Thoracic aorta (tissue), 2 donors: ENCODE results near the gene TAAR8. TPM values are rescaled to one million over a fixed set of nuclear protein-coding genes. Genes with fewer than 3 reads are reported as not detected.
"Not testable (repeated sequence)": the region's sequence is repeated elsewhere in the genome, so short reads cannot be mapped to it uniquely, and the experiment has no call there.

Experiments used
- ATAC-seq: fragments of 150-250 bp; one replicate; pipeline ENCODE4 v1.8.0; 2017; ENCODE audit warnings: low read depth; ENCODE audit not compliant: insufficient number of reproducible peaks, low FRiP score
- DNase-seq: peaks from one replicate; pipeline ENCODE4 v3.0.0-alpha.2; 2020; ENCODE audit warnings: low spot score
- H3K27ac ChIP-seq, 2 donors: fragments of 200-600 bp; sonication (generic); 1 replicate in 1 of 2; 2 replicates in 1 of 2; pipeline ENCODE4 v1.5.1; 2016; ENCODE audit warnings: mild to moderate bottlenecking in 2 of 2, moderate library complexity in 2 of 2
- H3K27me3 ChIP-seq: fragments of 200-600 bp; sonication (generic); replicated peaks from 2 replicates; pipeline ENCODE4 v1.6.0; 2016; ENCODE audit warnings: mild to moderate bottlenecking; ENCODE audit not compliant: insufficient read depth
- H3K36me3 ChIP-seq: fragments of 200-600 bp; sonication (generic); one replicate; pipeline ENCODE4 v1.5.1; 2016
- H3K4me1 ChIP-seq, 2 donors: fragments of 200-600 bp; sonication (generic); 1 replicate in 1 of 2; 2 replicates in 1 of 2; pipeline versions ENCODE4 v1.5.1 to v1.6.0; 2016; ENCODE audit warnings: low read depth in 2 of 2, mild to moderate bottlenecking in 1 of 2; ENCODE audit not compliant: control insufficient read depth in 1 of 2
- H3K4me3 ChIP-seq: fragments of 200-600 bp; sonication (generic); 2 replicates; pipeline ENCODE4 v1.5.1; 2016; ENCODE audit warnings: mild to moderate bottlenecking
- H3K9me3 ChIP-seq: fragments of 200-600 bp; sonication (generic); 2 replicates; pipeline ENCODE4 v1.5.1; 2016
- CTCF ChIP-seq: fragments of 200-600 bp; sonication (generic); IDR thresholded peaks from one replicate; pipeline ENCODE4 v1.5.1; 2019; ENCODE audit warnings: antibody characterized with exemption
- total RNA-seq, 2 donors: library from RNA; depleted of rRNA; stranded (reverse); fragments of >200 nt; gene quantifications; one replicate each; pipeline versions ENCODE4 v1.1.0 to v1.2.3, GENCODE V29; 2016

The TAAR8 gene
- total RNA-seq, 2 donors from 2014 or later: not detected

- no peak for TF ChIP-seq CTCF
- H3K4me3 ChIP-seq: no peak overlapping the region
- no peak for ATAC-seq
These were observed 46.0 kb downstream of the TAAR8 start for GRCh38 chr6:132598473-132598872.

DNA sequence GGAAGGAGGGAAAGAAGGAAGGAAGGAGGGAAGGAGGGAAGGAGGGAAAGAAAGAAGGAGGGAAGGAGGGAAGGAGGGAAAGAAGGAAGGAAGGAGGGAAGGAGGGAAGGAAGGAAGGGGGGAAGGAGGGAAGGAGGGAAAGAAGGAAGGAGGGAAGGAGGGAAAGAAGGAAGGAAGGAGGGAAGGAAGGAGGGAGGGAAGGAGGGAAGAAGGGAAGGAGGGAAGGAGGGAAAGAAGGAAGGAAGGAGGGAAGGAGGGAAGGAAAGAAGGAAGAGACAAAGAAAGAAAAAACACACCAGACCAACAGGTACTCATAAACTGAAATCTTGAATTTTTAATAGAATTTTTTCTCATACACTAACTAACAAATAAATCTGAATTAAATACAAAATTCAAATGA, 48.4 kb downstream of the TAAR8 start:
- not testable (repeated sequence) for ATAC-seq, H3K27ac ChIP-seq, H3K4me3 ChIP-seq, DNase-seq, H3K27me3 ChIP-seq, H3K4me1 ChIP-seq, H3K9me3 ChIP-seq, H3K36me3 ChIP-seq

More at GRCh38 chr6:132598473-132598872, 46.0 kb downstream of the TAAR8 start:
- Histone ChIP-seq H3K27ac (no peak overlapping the region), H3K36me3 (no peaks in the 10 kb centered on the region), H3K27me3 (no peaks in the 10 kb centered on the region), H3K4me1 (no peaks in the 10 kb centered on the region), H3K9me3 (no peaks in the 10 kb centered on the region)
- no peak for DNase-seq

Other genes with a start within 250 kb of the TAAR8 start
- 10 to 100 TPM in 1 of 2 donors, under 1 TPM in 1; 0.56 to 17.3 TPM for gene MOXD1, start 151.2 kb upstream of the TAAR8 start, total RNA-seq
- 10 to 100 TPM; 46.2 to 64.0 TPM for gene STX7, start 39.6 kb upstream of the TAAR8 start, total RNA-seq
- gene TAAR9, start 14.4 kb upstream of the TAAR8 start, total RNA-seq: not detected
- gene TAAR6, start 17.6 kb downstream of the TAAR8 start, total RNA-seq: not detected
- not detected for gene TAAR5, start 37.1 kb downstream of the TAAR8 start, total RNA-seq
- not detected for gene TAAR2, start 71.6 kb downstream of the TAAR8 start, total RNA-seq
- not detected for gene TAAR1, start 106.5 kb downstream of the TAAR8 start, total RNA-seq
- 1 to 10 TPM; 1.3 to 3.8 TPM for gene VNN1, start 161.4 kb downstream of the TAAR8 start, total RNA-seq
- 1 to 10 TPM; 2.0 to 2.4 TPM for gene VNN2, start 205.2 kb downstream of the TAAR8 start, total RNA-seq
- gene SLC18B1, start 246.0 kb downstream of the TAAR8 start, total RNA-seq: 1 to 10 TPM; 3.9 to 6.1 TPM